Testis (tissue), 3 donors: ENCODE measurements around the gene EREG. TPM values are rescaled to one million over a fixed set of nuclear protein-coding genes. Genes with fewer than 3 reads are reported as not detected.

Experiments used
- DNase-seq: peaks from one replicate; pipeline ENCODE4 v3.0.0-alpha.2; 2019
- H3K27ac ChIP-seq, 2 donors: fragments of 200-600 bp; sonication (generic); one replicate each; pipeline ENCODE4 v1.5.1; 2019
- H3K27me3 ChIP-seq: fragments of 200-600 bp; sonication (generic); one replicate; pipeline ENCODE4 v1.5.1; 2019
- H3K36me3 ChIP-seq: fragments of 200-600 bp; sonication (generic); one replicate; pipeline ENCODE4 v1.5.1; 2017; ENCODE audit warnings: low read depth; ENCODE audit errors: missing control alignments
- H3K4me1 ChIP-seq: fragments of 200-600 bp; sonication (generic); one replicate; pipeline ENCODE4 v1.5.1; 2019
- H3K4me3 ChIP-seq, 2 donors: fragments of 200-600 bp; sonication (generic); one replicate each; pipeline ENCODE4 v1.5.1; 2017 to 2019
- H3K9me3 ChIP-seq: fragments of 200-600 bp; sonication (generic); one replicate; pipeline ENCODE4 v1.5.1; 2017
- POLR2A ChIP-seq: fragments of 450-650 bp; IDR thresholded peaks from one replicate; pipeline ENCODE4 v1.6.1; 2017; ENCODE audit warnings: antibody characterized with exemption, mild to moderate bottlenecking, moderate library complexity
- WGBS, 2 donors: methylation state at CpG; one replicate each; pipeline ENCODE4 v1.1.5; 2018; 5-methylcytosine and 5-hydroxymethylcytosine counted together
- intact Hi-C: fragments of 100-400 bp; cut with DNase I; formaldehyde crosslinking; loops from one replicate; pipeline ENCODE4 v1.15.1; 2023; ENCODE audit warnings: low total_unique reads
- polyA plus RNA-seq: library from polyadenylated mRNA; stranded (reverse); fragments of 350-450 nt; fragmentation: Illumina TruSeq; extraction: RNeasy Lipid Tissue Mini Kit (QIAGEN cat#74804); gene quantifications from one replicate; pipeline ENCODE4 v1.2.3, GENCODE V29; 2014; ENCODE audit warnings: low read depth, low replicate concordance; ENCODE audit not compliant: insufficient read depth
- total RNA-seq, 2 donors: library from RNA; depleted of rRNA; stranded (reverse); fragments of >200 nt; gene quantifications; one replicate each; pipeline ENCODE4 v1.2.3, GENCODE V29; 2016
- TF ChIP-seq, protein P1 (sequence below), 3 experiments: fragments of 450-650 bp in 2 of 3; fragments of 200-600 bp in 1 of 3; sonication (generic) in 1 of 3; IDR thresholded peaks; one replicate each; pipeline ENCODE4 v1.5.1; 2016 to 2019; ENCODE audit warnings: antibody characterized with exemption in 3 of 3, mild to moderate bottlenecking in 2 of 3, moderate library complexity in 1 of 3

The EREG gene
- total and polyA plus RNA-seq, 3 donors from 2014 or later: 0.37 TPM; not detected in 2

DNA sequence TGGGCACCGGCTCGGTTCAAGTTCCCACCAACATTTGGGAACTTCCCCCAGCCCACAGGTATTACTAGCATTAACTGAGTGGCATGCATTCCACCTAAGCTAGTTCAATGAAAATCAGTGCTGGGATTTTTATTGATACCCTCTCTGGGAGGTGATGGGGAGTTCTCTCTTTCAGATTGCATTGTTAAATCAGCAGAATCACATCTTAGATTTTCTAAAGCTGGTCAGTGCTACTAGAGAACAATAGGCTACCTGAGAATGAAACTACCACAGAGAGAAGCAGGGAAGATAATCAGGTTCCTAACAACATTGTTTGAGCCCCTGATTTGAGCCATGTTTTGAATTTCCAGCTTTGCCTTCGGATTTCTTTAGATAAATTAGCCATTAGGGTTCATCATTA, 40.7 kb upstream of the EREG start:
- TF ChIP-seq POLR2A: no peak
- TF ChIP-seq, protein P1, sequence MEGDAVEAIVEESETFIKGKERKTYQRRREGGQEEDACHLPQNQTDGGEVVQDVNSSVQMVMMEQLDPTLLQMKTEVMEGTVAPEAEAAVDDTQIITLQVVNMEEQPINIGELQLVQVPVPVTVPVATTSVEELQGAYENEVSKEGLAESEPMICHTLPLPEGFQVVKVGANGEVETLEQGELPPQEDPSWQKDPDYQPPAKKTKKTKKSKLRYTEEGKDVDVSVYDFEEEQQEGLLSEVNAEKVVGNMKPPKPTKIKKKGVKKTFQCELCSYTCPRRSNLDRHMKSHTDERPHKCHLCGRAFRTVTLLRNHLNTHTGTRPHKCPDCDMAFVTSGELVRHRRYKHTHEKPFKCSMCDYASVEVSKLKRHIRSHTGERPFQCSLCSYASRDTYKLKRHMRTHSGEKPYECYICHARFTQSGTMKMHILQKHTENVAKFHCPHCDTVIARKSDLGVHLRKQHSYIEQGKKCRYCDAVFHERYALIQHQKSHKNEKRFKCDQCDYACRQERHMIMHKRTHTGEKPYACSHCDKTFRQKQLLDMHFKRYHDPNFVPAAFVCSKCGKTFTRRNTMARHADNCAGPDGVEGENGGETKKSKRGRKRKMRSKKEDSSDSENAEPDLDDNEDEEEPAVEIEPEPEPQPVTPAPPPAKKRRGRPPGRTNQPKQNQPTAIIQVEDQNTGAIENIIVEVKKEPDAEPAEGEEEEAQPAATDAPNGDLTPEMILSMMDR (IDR thresholded peaks at IDR 0.05): no peak
- Histone ChIP-seq H3K4me3 (no peak overlapping the region), H3K27ac (no peak overlapping the region), H3K27me3 (no peaks in the 10 kb centered on the region), H3K9me3 (no peaks in the 10 kb centered on the region), H3K4me1 (no peaks in the 10 kb centered on the region), H3K36me3 (no peaks in the 10 kb centered on the region)
- WGBS, 2 donors: 76 to 83% methylated on average over 3 of the region's 3 CpGs
- no peak for DNase-seq
- intact Hi-C loops: no loop called here

GRCh38 chr4:74325886-74326285, 39.1 kb upstream of the EREG start:
- no peaks in the 10 kb centered on the region for H3K27me3 ChIP-seq
- H3K4me3 ChIP-seq: no peak overlapping the region
- H3K9me3 ChIP-seq: no peaks in the 10 kb centered on the region
- no peaks in the 10 kb centered on the region for H3K36me3 ChIP-seq
- H3K27ac ChIP-seq: no peak overlapping the region
- 82 to 89% methylated on average over 2 of the region's 2 CpGs for WGBS, 2 donors
- no peaks in the 10 kb centered on the region for H3K4me1 ChIP-seq
- DNase-seq: no peak
- TF ChIP-seq, protein P1 (IDR thresholded peaks at IDR 0.05): no peak
- no peak for TF ChIP-seq POLR2A
- intact Hi-C loops: no loop called here

- 60 to 75% methylated on average over 3 of the region's 3 CpGs for WGBS, 2 donors
- no peak overlapping the region for H3K27ac ChIP-seq
- no peak for DNase-seq
- no peaks in the 10 kb centered on the region for H3K36me3 ChIP-seq
- no peak for TF ChIP-seq POLR2A
- no peaks in the 10 kb centered on the region for H3K9me3 ChIP-seq
- H3K4me3 ChIP-seq: no peak overlapping the region
- intact Hi-C loops: no loop called here
- H3K27me3 ChIP-seq: no peaks in the 10 kb centered on the region
- no peaks in the 10 kb centered on the region for H3K4me1 ChIP-seq
These were observed 37.2 kb upstream of the EREG start for GRCh38 chr4:74327762-74328161.

GRCh38 chr4:74328501-74328900, 36.4 kb upstream of the EREG start:
- intact Hi-C loops: no loop called here
- Histone ChIP-seq H3K9me3 (no peaks in the 10 kb centered on the region), H3K4me1 (no peaks in the 10 kb centered on the region), H3K27me3 (no peaks in the 10 kb centered on the region), H3K36me3 (no peaks in the 10 kb centered on the region), H3K27ac (no peak overlapping the region), H3K4me3 (no peak overlapping the region)
- no peak for DNase-seq
- 82 to 90% methylated on average over 1 of the region's 1 CpG for WGBS, 2 donors
- TF ChIP-seq, protein P1 (IDR thresholded peaks at IDR 0.05): no peak
- no peak for TF ChIP-seq POLR2A

DNA sequence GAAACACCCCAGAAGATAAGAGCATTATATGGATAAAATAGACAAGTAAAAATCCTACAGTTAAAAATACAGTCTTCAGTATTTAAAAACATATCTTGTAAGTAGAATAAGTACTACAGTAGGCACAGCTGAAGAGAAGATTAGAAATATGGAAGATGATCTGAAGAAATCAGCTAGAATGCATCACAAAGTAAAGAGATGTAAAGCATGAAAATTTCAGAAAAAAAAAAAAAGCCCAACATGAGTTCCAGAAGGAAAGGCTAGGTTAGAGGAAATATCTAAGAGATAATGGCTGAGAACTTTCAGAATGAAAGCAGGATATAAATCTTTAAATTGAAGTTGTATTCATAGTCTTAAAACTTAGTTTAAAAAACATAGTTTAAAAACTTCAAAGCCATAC, 35.6 kb upstream of the EREG start:
- H3K36me3 ChIP-seq: no peaks in the 10 kb centered on the region
- H3K4me3 ChIP-seq: no peak overlapping the region
- H3K4me1 ChIP-seq: no peaks in the 10 kb centered on the region
- H3K9me3 ChIP-seq: no peaks in the 10 kb centered on the region
- no peak overlapping the region for H3K27ac ChIP-seq
- intact Hi-C loops: no loop called here
- no peaks in the 10 kb centered on the region for H3K27me3 ChIP-seq
- TF ChIP-seq, protein P1 (IDR thresholded peaks at IDR 0.05): no peak
- TF ChIP-seq POLR2A: no peak
- DNase-seq: no peak
